Measurements from ENCODE around the gene JMJD1C.

GRCh38 chr10:63165249-63165648 is 300.5 kb downstream of the JMJD1C start:
- TF ChIP-seq CTCF (conservative IDR thresholded peaks at IDR 0.05): no peak
- no peak for TF ChIP-seq ZFX (IDR thresholded peaks at IDR 0.05)

All from C4-2B (cell line).